Body of pancreas (tissue), 4 donors: Measurements from ENCODE around the gene TFAM.

ENCODE experiments used
- POLR2A ChIP-seq, 3 donors: fragments of 450-650 bp; IDR thresholded peaks; one replicate each; pipeline ENCODE4 v1.6.1; 2016; ENCODE audit warnings: antibody characterized with exemption in 3 of 3, mild to moderate bottlenecking in 2 of 3
- TF ChIP-seq, protein P1 (sequence below), 7 experiments: fragments of 450-650 bp in 4 of 7; fragments of 200-600 bp in 3 of 7; sonication (generic) in 3 of 7; IDR thresholded peaks; one replicate each; pipeline ENCODE4 v1.5.1; 2016 to 2019; ENCODE audit warnings: antibody characterized with exemption in 7 of 7

DNA sequence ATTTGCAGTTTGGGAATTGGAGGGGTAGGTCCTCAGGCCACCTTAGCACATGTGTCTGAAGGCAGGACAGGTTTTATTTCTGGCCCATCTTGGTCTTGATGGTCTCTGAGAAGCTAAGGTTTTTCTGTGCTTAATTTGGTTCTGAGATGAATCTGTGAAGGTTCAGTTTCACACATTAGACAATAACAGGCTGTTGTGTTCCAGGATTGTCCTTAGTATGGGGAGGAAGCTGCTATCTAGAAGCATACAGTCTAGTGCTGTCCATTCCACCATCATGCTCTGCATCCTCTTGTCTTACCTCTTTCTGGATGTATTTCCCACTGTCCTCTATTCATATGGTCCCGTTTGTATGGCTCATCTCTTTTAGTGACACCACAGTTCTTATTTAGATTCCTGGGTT is 43.3 kb upstream of the TFAM start:
- TF ChIP-seq POLR2A (IDR thresholded peaks at IDR 0.05): no peak
- TF ChIP-seq, protein P1, sequence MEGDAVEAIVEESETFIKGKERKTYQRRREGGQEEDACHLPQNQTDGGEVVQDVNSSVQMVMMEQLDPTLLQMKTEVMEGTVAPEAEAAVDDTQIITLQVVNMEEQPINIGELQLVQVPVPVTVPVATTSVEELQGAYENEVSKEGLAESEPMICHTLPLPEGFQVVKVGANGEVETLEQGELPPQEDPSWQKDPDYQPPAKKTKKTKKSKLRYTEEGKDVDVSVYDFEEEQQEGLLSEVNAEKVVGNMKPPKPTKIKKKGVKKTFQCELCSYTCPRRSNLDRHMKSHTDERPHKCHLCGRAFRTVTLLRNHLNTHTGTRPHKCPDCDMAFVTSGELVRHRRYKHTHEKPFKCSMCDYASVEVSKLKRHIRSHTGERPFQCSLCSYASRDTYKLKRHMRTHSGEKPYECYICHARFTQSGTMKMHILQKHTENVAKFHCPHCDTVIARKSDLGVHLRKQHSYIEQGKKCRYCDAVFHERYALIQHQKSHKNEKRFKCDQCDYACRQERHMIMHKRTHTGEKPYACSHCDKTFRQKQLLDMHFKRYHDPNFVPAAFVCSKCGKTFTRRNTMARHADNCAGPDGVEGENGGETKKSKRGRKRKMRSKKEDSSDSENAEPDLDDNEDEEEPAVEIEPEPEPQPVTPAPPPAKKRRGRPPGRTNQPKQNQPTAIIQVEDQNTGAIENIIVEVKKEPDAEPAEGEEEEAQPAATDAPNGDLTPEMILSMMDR (IDR thresholded peaks at IDR 0.05): no peak
